GM12878 (cell line): ENCODE measurements around the gene TRPV5. TPM values are rescaled to one million over a fixed set of nuclear protein-coding genes. Genes with fewer than 3 reads are reported as not detected.

Experiments used
- ATAC-seq: fragments of 200-7000 bp; cut with Tn5 transposase; 3 replicates; pipeline ENCODE4 v1.9.1; 2020; ENCODE audit warnings: mild to moderate bottlenecking, moderate library complexity
- BruUV-seq: library from RNA; stranded (reverse); fragments of 400-500 nt; replicated peaks from 2 replicates; lab custom pipeline; 2021; lab: Mats Ljungman, UMichigan
- CTCF ChIA-PET: fragments of 300-600 bp; sonication (Branson Sonifier 250); formaldehyde crosslinking; extraction: SDS; loops from one replicate; lab custom pipeline; 2021; ENCODE audit warnings: inconsistent platforms; lab: Yijun Ruan, JAX
- POLR2A ChIA-PET: fragments of 350-600 bp; formaldehyde crosslinking; extraction: SDS; loops from one replicate; lab custom pipeline; 2021; ENCODE audit warnings: inconsistent platforms; lab: Charles Lee
- RAD21 ChIA-PET: fragments of 300-600 bp; sonication (Branson Sonifier 250); formaldehyde crosslinking; loops from one replicate; lab custom pipeline; 2023; ENCODE audit warnings: antibody characterized with exemption; ENCODE audit not compliant: unreplicated experiment; lab: Charles Lee
- SMC1A ChIA-PET: fragments of 300-600 bp; sonication (Branson Sonifier 250); formaldehyde crosslinking; loops from one replicate; lab custom pipeline; 2023; ENCODE audit not compliant: unreplicated experiment, uncharacterized antibody; lab: Charles Lee
- DNase-seq: peaks from one replicate; pipeline ENCODE4 v3.0.0-alpha.2; 2011; ENCODE audit warnings: low read depth, low spot score
- FAIRE-seq: peaks from 3 replicates; lab custom pipeline; 2011; peaks lifted over from hg19 to GRCh38; lab: Jason Lieb, UNC
- H2AFZ ChIP-seq: 2 replicates; pipeline ENCODE4 v1.6.0; 2011; ENCODE audit warnings: low read depth, low read length, control low read depth; ENCODE audit not compliant: control insufficient read depth
- H3K27ac ChIP-seq: 2 replicates; pipeline ENCODE4 v1.5.1; 2011; ENCODE audit warnings: control low read depth; ENCODE audit not compliant: control insufficient read depth, insufficient read depth
- H3K27me3 ChIP-seq, 2 experiments: replicated peaks in 1 of 2; 2 replicates each; pipeline versions ENCODE4 v1.6.0 to v1.6.1; 2011; ENCODE audit warnings: low read length in 1 of 2; ENCODE audit not compliant: control insufficient read depth in 2 of 2, insufficient read depth in 2 of 2
- H3K36me3 ChIP-seq, 2 experiments: 2 replicates each; pipeline ENCODE4 v1.5.1; 2011; ENCODE audit warnings: low read length in 1 of 2; ENCODE audit not compliant: control insufficient read depth in 2 of 2, insufficient read depth in 2 of 2
- H3K4me1 ChIP-seq: 2 replicates; pipeline ENCODE4 v1.6.1; 2011; ENCODE audit warnings: mild to moderate bottlenecking, low read length, moderate library complexity, mixed read lengths; ENCODE audit not compliant: control insufficient read depth, insufficient read depth
- H3K4me2 ChIP-seq: 2 replicates; pipeline ENCODE4 v1.6.0; 2011; ENCODE audit warnings: control low read depth; ENCODE audit not compliant: control insufficient read depth, insufficient read depth
- H3K4me3 ChIP-seq: fragments of 200-600 bp; sonication (generic); 2 replicates; pipeline ENCODE4 v1.5.1; 2016
- H3K79me2 ChIP-seq: 2 replicates; pipeline ENCODE4 v1.6.0; 2011; ENCODE audit warnings: low read length; ENCODE audit not compliant: control insufficient read depth, insufficient read depth
- H3K9ac ChIP-seq: 2 replicates; pipeline ENCODE4 v1.8.0; 2011; ENCODE audit warnings: low read length, control low read depth, mixed read lengths; ENCODE audit not compliant: control insufficient read depth, insufficient read depth
- H3K9me3 ChIP-seq: replicated peaks from 3 replicates; pipeline ENCODE4 v1.5.1; 2011; ENCODE audit warnings: mild to moderate bottlenecking, low read length; ENCODE audit not compliant: control insufficient read depth, insufficient read depth
- H4K20me1 ChIP-seq: 2 replicates; pipeline ENCODE4 v1.6.0; 2011; ENCODE audit not compliant: control insufficient read depth, insufficient read depth
- CHD2 ChIP-seq: IDR thresholded peaks from 2 replicates; pipeline ENCODE4 v1.6.1; 2011; ENCODE audit warnings: low read depth, low read length, improper control_type of control experiment, borderline replicate concordance
- ELK1 ChIP-seq: IDR thresholded peaks from 2 replicates; pipeline ENCODE4 v1.6.1; 2012; ENCODE audit warnings: low read depth, low read length, improper control_type of control experiment
- IRF5 ChIP-seq: fragments of 450-650 bp; IDR thresholded peaks from 2 replicates; pipeline ENCODE4 v1.6.1; 2017; ENCODE audit warnings: borderline replicate concordance
- MEF2A ChIP-seq: IDR thresholded peaks from 2 replicates; pipeline ENCODE4 v1.6.1; 2011; ENCODE audit warnings: low read depth, mild to moderate bottlenecking, low read length, moderate library complexity; ENCODE audit not compliant: insufficient read depth
- NBN ChIP-seq: fragments of 450-650 bp; IDR thresholded peaks from 2 replicates; pipeline ENCODE4 v1.6.1; 2016
- NR2F1 ChIP-seq: fragments of 450-650 bp; conservative IDR thresholded peaks from 2 replicates; pipeline ENCODE4 v1.6.1; 2017; ENCODE audit warnings: mild to moderate bottlenecking
- RELA ChIP-seq: fragments of 450-650 bp; IDR thresholded peaks from 2 replicates; pipeline ENCODE4 v1.8.0; 2014; ENCODE audit warnings: borderline replicate concordance; ENCODE audit not compliant: partially characterized antibody
- STAT1 ChIP-seq: fragments of 450-650 bp; conservative IDR thresholded peaks from 2 replicates; pipeline ENCODE4 v1.6.1; 2014; ENCODE audit warnings: antibody characterized with exemption, mild to moderate bottlenecking
- ZNF217 ChIP-seq: fragments of 450-650 bp; IDR thresholded peaks from 2 replicates; pipeline ENCODE4 v1.6.1; 2017; ENCODE audit warnings: antibody characterized with exemption, mild to moderate bottlenecking
- ZNF384 ChIP-seq: IDR thresholded peaks from 2 replicates; pipeline ENCODE4 v1.6.1; 2012; ENCODE audit warnings: low read depth, mild to moderate bottlenecking, low read length, improper control_type of control experiment, borderline replicate concordance
- WGBS: methylation state at CpG from one replicate; pipeline ENCODE4 v1.1.6; 2016; ENCODE audit warnings: low lambda C conversion rate; ENCODE audit not compliant: insufficient replicate concordance, insufficient coverage; ENCODE audit errors: missing lambda C conversion rate; 5-methylcytosine and 5-hydroxymethylcytosine counted together
- in situ Hi-C: fragments of 300-500 bp; cut with MboI; formaldehyde crosslinking; loops from 9 replicates; pipeline ENCODE4 v1.14.3; 2018; ENCODE audit warnings: mixed read lengths
- intact Hi-C: fragments of 100-400 bp; cut with micrococcal nuclease; formaldehyde crosslinking; loops from one replicate; pipeline ENCODE4 v1.14.2; 2022; ENCODE audit not compliant: unreplicated experiment
- polyA plus RNA-seq, 11 experiments: library from polyadenylated mRNA; depleted of rRNA in 4 of 11; unstranded in 6 of 11; stranded (reverse) in 5 of 11; fragments of >200 nt; fragmentation: Nextera tagmentation in 4 of 11; fragmentation: Illumina TruSeq in 1 of 11; extraction: Ambion mirVana in 4 of 11; extraction: Trizol in 1 of 11; gene quantifications; 1 replicate in 1 of 11; 2 replicates in 10 of 11; pipeline versions ENCODE4 v1.2.1 to v1.2.3, GENCODE V29; 2011 to 2016; ENCODE audit warnings: inconsistent platforms in 2 of 11, missing spikeins in 2 of 11, low read depth in 1 of 11
- total RNA-seq, 4 experiments: library from RNA; depleted of rRNA in 3 of 4; stranded (reverse); fragments of >200 nt in 3 of 4; fragmentation: Illumina TruSeq in 1 of 4; extraction: Trizol in 1 of 4; gene quantifications; 2 replicates each; pipeline versions ENCODE4 v1.2.1 to v1.2.3, GENCODE V29; 2013 to 2021

Gene TRPV5
- total and polyA plus RNA-seq, 10 of the 15 experiments (the other 5 are each of a cell fraction or from before 2014, with no cell fraction given) = not detected

- ChIA-PET CTCF (interaction anchor here (1.4 kb wide), 1 partner anchor 34 kb away, joined by 3 read pairs; no protein-coding TSS in a partner anchor), SMC1A (no interaction called here), POLR2A (no interaction called here), RAD21 (no interaction called here)
- ATAC-seq = no peak
- Histone ChIP-seq H3K4me1 (no peaks in the 10 kb centered on the region), H3K9ac (no peak overlapping the region), H3K36me3 (no peaks in the 10 kb centered on the region), H3K79me2 (no peaks in the 10 kb centered on the region), H2AFZ (no peak overlapping the region), H3K4me3 (no peak overlapping the region), H3K4me2 (no peak overlapping the region), H3K27me3 (no peaks in the 10 kb centered on the region; a peak in 3 of 4 replicates), H3K9me3 (no peaks in the 10 kb centered on the region), H4K20me1 (no peaks in the 10 kb centered on the region), H3K27ac (no peak overlapping the region)
- intact Hi-C loops = no loop called here
- no peak for FAIRE-seq
- TF ChIP-seq RELA (no peak), CHD2 (no peak), STAT1 (no peak), NR2F1 (no peak), MEF2A (no peak), ZNF217 (no peak)
- in situ Hi-C loops = no loop called here
- BruUV-seq = no TSS peak
- WGBS = 10% methylated on average over 4 of the region's 4 CpGs
- DNase-seq = no peak
These were observed 34.7 kb upstream of the TRPV5 start for GRCh38 chr7:142968229-142968628.

DNA sequence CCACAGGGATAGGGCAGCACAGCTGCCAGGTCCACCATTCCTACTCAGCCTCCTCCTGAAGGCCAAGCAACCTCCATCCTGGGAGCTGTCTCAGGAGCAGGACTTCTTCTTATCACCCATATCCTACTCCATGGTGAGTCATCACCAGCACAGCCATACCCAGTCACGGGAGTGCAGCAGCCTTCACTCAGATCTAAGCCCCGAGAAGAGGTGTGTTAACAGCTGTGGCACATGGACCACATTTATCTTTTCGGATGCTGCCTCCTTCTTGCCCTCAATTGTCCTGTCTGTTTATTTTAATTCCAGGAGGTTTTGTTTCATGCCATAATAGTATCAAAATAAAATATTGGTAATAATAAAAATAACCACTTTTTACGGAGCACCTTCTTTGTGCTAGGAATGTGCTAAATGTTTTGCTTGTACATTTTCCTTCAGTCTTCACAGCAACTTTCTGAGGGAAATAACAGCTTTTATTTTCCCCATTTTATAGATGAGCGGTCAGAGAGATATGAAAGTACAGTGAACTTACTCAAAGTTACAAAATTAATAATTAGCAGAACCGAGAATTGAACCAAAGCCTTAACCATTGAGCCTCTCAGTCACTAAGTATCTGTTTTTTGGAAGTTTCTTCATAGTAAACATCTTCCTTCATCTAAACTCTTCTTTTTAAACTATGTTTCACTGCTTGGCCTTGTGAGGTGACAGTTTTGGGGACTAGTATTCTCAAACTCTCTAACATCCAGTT lies 31.1 kb upstream of the TRPV5 start:
- Histone ChIP-seq H3K4me1 (no peaks in the 10 kb centered on the region), H3K36me3 (no peaks in the 10 kb centered on the region), H3K27ac (no peak overlapping the region), H4K20me1 (no peaks in the 10 kb centered on the region), H3K27me3 (no peaks in the 10 kb centered on the region; a peak in 3 of 4 replicates), H3K79me2 (no peaks in the 10 kb centered on the region), H3K4me2 (no peak overlapping the region), H3K9me3 (no peaks in the 10 kb centered on the region), H3K4me3 (no peak overlapping the region), H3K9ac (no peak overlapping the region), H2AFZ (no peak overlapping the region)
- intact Hi-C loops (no loop called here), in situ Hi-C loops (no loop called here)
- ChIA-PET SMC1A (no interaction called here), CTCF (interaction anchor here (0.8 to 2.3 kb wide), 3 partner anchors 85 to 276 kb away, joined by 3 to 5 read pairs (median 3); no protein-coding TSS in a partner anchor), POLR2A (no interaction called here), RAD21 (no interaction called here)
- BruUV-seq = no TSS peak
- WGBS = 38% methylated on average over 6 of the region's 6 CpGs
- no peak; the same call in 2 of the 3 replicates for ATAC-seq
- no peak for DNase-seq
- no peak for FAIRE-seq
- TF ChIP-seq ELK1 (no peak), NBN (no peak), IRF5 (no peak), ZNF384 (no peak)
